Raji (cell line): Measurements from ENCODE around the gene IGF2R.

ENCODE experiments used
- POLR2A ChIP-seq: IDR thresholded peaks from 2 replicates; pipeline ENCODE4 v1.6.1; 2011; ENCODE audit warnings: low read depth, low read length, control low read depth; ENCODE audit not compliant: insufficient read depth

IGF2R gene

DNA sequence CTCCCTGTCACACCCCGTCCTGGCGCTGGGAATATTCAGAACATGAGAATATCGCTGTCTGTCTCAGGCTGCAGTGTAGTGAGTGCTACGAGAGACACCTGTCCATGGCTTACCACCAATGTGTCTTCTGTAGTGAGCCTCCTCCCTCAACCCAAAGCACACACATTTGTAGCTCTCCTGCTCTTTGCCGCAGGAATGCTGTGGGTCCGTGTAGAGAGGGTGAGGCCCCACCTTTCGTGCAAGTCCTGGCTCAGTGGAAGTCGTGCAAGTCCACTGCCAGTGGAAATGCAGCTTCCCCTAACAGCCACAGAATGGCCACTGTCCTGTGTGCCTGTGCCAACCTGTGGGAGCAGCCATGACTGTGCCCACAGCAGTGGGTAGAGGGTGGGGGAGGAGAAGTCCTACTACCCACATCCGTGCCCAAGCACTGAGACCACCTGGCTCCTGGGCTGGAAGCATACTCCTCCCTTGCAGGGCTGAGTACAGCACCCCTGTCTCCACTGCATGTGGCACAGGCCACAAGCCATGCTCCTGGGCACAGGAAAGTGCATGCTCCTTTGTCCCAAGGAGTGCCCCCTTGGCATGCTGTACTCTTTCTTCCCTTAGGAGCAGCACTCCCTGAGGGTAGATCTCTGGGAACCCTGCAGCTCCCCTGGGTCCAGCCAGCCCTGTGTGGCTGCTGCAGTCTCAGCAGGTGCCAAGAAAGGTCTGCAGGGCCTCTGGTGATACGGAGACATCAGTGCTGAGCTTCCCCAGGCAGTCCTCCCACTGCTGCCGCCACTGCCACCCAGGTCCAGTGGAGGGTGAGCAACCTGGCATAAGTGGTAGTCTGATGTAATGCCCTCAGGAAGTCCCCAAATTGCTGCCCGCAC, 28.0 kb downstream of the IGF2R start:
- no peak for TF ChIP-seq POLR2A

DNA sequence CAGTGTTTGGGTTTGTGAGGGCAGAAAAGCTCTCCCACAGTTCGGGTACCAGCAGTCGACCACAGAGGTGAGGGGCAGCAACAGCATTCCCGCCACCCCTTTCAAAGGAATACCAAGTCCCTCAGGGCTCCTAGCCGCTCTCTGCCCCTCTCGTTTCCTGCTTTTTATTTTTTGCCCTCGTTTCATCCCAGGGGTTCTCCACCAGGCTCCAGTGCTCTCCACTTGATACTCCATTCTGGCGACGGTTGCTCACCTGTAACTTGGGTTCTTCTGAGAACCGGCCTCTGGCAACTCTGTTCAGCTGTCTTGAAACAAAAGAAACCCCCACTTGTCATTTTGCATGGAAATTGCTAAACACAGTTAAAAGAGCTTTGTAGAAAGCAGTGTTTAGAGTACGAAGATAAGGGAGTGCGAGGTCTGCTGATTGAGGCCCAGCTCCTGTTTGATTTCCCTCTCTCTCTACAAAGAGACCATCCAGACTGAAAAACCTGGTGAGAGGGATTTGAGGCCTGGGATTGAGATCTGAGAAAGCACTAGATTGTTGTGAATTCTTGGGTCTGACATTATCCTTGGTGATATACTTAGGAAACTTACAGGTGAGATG, 28.7 kb downstream of the IGF2R start:
- no peak for TF ChIP-seq POLR2A

DNA sequence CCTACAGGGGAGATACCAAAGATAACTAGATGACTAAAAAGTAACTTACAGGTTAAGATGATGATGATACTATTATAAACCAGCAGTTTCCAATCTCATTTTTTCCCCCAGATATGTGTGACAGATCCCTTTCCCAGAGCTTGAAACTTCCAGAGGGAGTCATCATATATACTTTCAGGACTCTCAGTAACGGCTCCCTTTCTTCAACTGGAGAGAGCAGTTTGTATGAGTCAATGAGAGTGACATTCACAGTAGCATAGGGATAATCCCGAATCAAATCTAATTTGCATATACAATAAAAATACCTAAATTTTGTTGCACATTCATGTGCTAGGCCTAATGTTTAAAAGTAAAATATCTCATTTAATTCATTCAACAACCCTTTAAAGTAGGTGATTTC, 29.7 kb downstream of the IGF2R start:
- no peak for TF ChIP-seq POLR2A

DNA sequence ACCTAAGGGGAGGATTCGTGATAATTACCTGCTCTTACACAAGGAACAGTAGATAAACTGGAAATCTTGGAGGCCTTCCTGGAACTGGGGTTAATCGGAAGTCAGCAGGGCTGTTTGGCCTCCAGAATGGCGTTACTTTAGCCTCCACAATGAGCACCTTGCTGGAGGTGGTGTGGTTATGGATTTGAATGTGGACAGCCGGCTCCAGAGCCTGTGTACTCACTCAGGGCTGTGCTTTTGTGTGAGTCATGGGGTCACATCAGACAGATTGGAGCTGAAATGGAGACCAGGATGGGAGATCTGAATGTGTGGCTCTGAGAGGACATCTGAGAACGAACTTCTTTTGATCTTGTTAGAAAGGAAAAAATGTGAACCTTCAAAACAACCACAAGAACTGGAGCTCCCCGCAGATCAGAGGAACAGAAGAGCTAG, 30.4 kb downstream of the IGF2R start:
- no peak for TF ChIP-seq POLR2A

- no peak for TF ChIP-seq POLR2A
Measured at GRCh38 chr6:160000280-160000704, 31.4 kb downstream of the IGF2R start.

- TF ChIP-seq POLR2A = no peak
Measured at GRCh38 chr6:160002882-160003281, 34.0 kb downstream of the IGF2R start.

DNA sequence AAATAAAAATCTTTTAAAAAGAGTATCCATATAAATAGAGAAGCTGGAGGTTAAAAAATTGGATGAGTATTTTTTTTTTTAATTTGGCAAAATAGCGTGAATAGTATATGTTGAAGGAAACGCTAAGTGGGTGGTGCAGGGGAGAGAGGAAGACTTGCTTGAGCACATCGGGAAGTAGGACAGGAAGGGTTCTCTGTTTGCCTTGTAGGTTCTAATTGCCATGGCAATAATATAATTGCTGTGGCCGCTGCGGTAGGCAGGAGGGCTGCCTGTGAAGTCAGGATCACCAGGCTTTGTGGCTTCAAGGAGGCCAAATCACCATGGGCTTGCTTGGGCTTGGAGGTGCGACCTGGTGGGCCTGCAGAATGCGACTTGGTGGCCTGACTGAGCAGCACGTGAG, 35.1 kb downstream of the IGF2R start:
- no peak for TF ChIP-seq POLR2A

- TF ChIP-seq POLR2A = no peak
Measured at GRCh38 chr6:160004419-160005175, 35.7 kb downstream of the IGF2R start.

- no peak for TF ChIP-seq POLR2A
Measured at GRCh38 chr6:160005211-160005610, 36.3 kb downstream of the IGF2R start.

GRCh38 chr6:160005861-160006540, 37.1 kb downstream of the IGF2R start:
- TF ChIP-seq POLR2A = no peak

DNA sequence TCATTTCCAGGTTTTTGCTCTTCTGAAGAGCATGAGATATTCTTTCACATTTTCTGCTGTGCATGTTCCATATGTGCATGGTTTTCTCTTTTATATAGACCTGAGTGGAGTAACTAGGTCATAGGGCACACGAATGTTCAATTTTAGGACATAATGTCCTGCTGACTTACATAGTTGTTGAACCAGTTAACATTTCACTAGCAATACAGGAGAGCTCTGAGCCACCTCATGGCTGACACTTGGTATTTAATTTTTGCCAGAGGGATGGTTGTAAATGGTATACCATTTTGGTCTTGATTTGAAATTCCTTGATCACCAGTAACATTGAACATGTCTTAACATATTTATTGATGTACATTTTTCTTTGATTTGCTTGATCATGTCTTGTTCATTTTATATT, 38.3 kb downstream of the IGF2R start:
- no peak for TF ChIP-seq POLR2A

DNA sequence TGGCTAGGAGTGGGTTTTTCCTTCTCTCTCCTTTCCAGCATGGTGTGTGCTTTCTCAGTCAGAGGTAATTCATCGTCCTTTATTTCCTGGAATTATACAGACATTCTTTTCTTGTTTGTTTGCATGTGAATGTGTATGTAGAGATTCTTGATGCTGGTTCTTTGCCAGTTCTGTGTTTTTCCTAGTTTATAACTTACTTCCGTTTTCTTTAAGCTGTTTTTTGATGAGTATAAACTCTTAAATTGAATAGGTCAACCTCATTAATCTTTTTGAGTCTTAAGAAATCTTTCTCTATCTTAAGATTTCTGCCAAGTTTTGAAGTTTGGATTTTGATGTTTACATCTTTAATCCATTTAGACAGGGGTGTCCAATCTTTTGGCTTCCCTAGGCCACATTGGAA, 38.7 kb downstream of the IGF2R start:
- no peak for TF ChIP-seq POLR2A

GRCh38 chr6:160010067-160010466, 41.2 kb downstream of the IGF2R start:
- no peak for TF ChIP-seq POLR2A

DNA sequence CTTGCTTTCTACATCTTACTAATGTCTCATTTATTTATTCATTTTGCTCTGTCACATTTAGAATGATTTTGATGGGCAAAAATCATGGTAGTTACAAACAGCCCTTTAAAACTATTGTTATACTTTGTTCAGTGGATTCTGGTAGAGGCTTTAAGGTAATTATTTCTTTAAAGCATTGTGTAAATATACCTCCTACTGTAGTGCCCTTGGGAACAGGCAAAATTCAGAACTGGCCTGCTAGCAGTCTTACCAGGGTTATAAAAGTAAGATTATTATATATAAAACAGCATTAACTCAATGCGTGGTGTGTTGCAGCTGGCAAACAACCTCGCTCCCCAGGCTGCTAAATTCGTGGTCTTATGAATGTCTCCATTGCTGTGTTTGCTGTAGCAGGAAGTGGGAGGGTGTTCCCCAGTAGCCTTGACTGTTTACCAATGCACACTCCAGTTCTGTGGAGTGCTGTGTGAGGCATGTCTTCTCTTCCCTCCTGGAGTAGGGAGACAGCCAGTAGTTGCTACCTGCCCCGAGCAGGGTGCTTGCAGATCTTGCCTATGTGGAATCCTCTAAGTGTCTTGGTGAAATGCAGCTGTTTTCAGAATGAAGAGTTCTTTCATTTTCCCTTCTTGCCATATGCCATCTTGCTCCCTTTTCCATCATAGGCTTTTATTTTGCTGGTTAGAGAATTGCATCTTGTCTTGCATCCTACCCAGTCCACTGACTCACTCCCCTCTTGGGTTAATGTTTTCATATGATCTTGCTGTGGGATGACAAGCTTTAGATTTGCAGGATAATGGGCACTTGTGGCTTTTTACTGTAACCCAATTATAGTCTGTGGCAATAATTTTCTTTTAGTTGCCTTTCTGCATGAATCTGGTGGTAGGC, 45.3 kb downstream of the IGF2R start:
- TF ChIP-seq POLR2A = no peak
